HepG2 (cell line): ENCODE data around the gene UBB. TPM values are rescaled to one million over a fixed set of nuclear protein-coding genes. Genes with fewer than 3 reads are reported as not detected.

Source experiments
- ATAC-seq: fragments of 200-7000 bp; cut with Tn5 transposase; 3 replicates; pipeline ENCODE4 v1.9.1; 2020; ENCODE audit warnings: mild to moderate bottlenecking, moderate library complexity
- BruUV-seq: library from RNA; stranded (reverse); fragments of 400-500 nt; replicated peaks from 2 replicates; lab custom pipeline; 2021; lab: Mats Ljungman, UMichigan
- CTCF ChIA-PET: fragments of 300-600 bp; formaldehyde crosslinking; extraction: SDS; loops from one replicate; lab custom pipeline; 2021; ENCODE audit warnings: low total read pairs, inconsistent platforms, low intra/inter-chr PET ratio; lab: Yijun Ruan, JAX
- POLR2A ChIA-PET: fragments of 350-600 bp; sonication (Branson Sonifier 250); formaldehyde crosslinking; loops from one replicate; lab custom pipeline; 2020; ENCODE audit warnings: antibody characterized with exemption, inconsistent platforms; lab: Yijun Ruan, JAX
- DNase-seq: peaks from one replicate; pipeline ENCODE4 v3.0.0-alpha.2; 2015; ENCODE audit warnings: low spot score
- FAIRE-seq: peaks from 3 replicates; lab custom pipeline; 2011; peaks lifted over from hg19 to GRCh38; lab: Jason Lieb, UNC
- H2AFZ ChIP-seq: one replicate; pipeline ENCODE4 v1.6.1; 2011; ENCODE audit warnings: low read length, inconsistent platforms
- H3K27ac ChIP-seq: fragments of 300-600 bp; 3 replicates; pipeline ENCODE4 v1.8.0; 2011; ENCODE audit warnings: mixed run types, mild to moderate bottlenecking, mixed read lengths, low read length, inconsistent platforms; ENCODE audit not compliant: insufficient read depth; ENCODE audit errors: extremely low read length
- H3K27me3 ChIP-seq, 2 experiments: fragments of 200-600 bp in 1 of 2; 2 replicates in 1 of 2; 3 replicates in 1 of 2; pipeline versions ENCODE4 v1.6.0 to v1.8.0; 2011; ENCODE audit warnings: low read length in 2 of 2, mild to moderate bottlenecking in 2 of 2, moderate library complexity in 2 of 2, inconsistent platforms in 1 of 2; ENCODE audit not compliant: insufficient read depth in 2 of 2, control insufficient read depth in 1 of 2
- H3K36me3 ChIP-seq, 2 experiments: fragments of 200-600 bp in 1 of 2; replicated peaks in 1 of 2; 2 replicates in 1 of 2; 3 replicates in 1 of 2; pipeline versions ENCODE4 v1.5.1 to v1.8.0; 2011; ENCODE audit warnings: low read length in 2 of 2, inconsistent platforms in 1 of 2; ENCODE audit not compliant: insufficient read depth in 2 of 2, control insufficient read depth in 1 of 2
- H3K4me1 ChIP-seq: 2 replicates; pipeline ENCODE4 v1.5.1; 2012; ENCODE audit warnings: low read length, inconsistent platforms; ENCODE audit not compliant: insufficient read depth
- H3K4me2 ChIP-seq: 2 replicates; pipeline ENCODE4 v1.6.0; 2011; ENCODE audit warnings: low read depth, low read length, inconsistent platforms
- H3K4me3 ChIP-seq, 3 experiments: fragments of 200-600 bp in 1 of 3; sonication (generic), shearing (Covaris generic) in 1 of 3; replicated peaks in 1 of 3; 2 replicates each; pipeline ENCODE4 v1.5.1; 2011 to 2016; ENCODE audit warnings: low read length in 3 of 3, inconsistent platforms in 2 of 3, low read depth in 2 of 3, mild to moderate bottlenecking in 2 of 3, control low read depth in 1 of 3, mixed read lengths in 1 of 3; ENCODE audit not compliant: insufficient read depth in 1 of 3
- H3K79me2 ChIP-seq: one replicate; pipeline ENCODE4 v1.6.1; 2011; ENCODE audit warnings: low read length, inconsistent platforms; ENCODE audit not compliant: insufficient read depth
- H3K9ac ChIP-seq: 2 replicates; pipeline ENCODE4 v1.6.0; 2011; ENCODE audit warnings: mild to moderate bottlenecking, low read depth, low read length, inconsistent platforms; ENCODE audit not compliant: insufficient read depth
- H3K9me3 ChIP-seq: 2 replicates; pipeline ENCODE4 v1.5.1; 2012; ENCODE audit warnings: mild to moderate bottlenecking, low read length
- H4K20me1 ChIP-seq: 2 replicates; pipeline ENCODE4 v1.6.0; 2011; ENCODE audit warnings: inconsistent platforms, mild to moderate bottlenecking, low read length, moderate library complexity; ENCODE audit not compliant: insufficient read depth
- ATF7 ChIP-seq, 2 experiments: fragments of 450-650 bp in 1 of 2; sonication (generic) in 1 of 2; formaldehyde crosslinking in 1 of 2; IDR thresholded peaks; 2 replicates each; pipeline versions ENCODE4 v1.4.0 to v1.6.1; 2016 to 2020; ENCODE audit warnings: antibody characterized with exemption in 1 of 2, mild to moderate bottlenecking in 1 of 2, missing genetic modification reagents in 1 of 2
- CHD4 ChIP-seq: fragments of 200-600 bp; sonication (generic); IDR thresholded peaks from 2 replicates; pipeline ENCODE4 v1.7.0; 2017; ENCODE audit warnings: mild to moderate bottlenecking, low read length, borderline replicate concordance
- GATAD2A ChIP-seq: IDR thresholded peaks from 2 replicates; pipeline ENCODE4 v1.6.1; 2016
- HCFC1 ChIP-seq: fragments of 150-350 bp; IDR thresholded peaks from 2 replicates; pipeline ENCODE4 v1.6.1; 2014; ENCODE audit warnings: low read depth, low read length
- HHEX ChIP-seq: IDR thresholded peaks from 2 replicates; pipeline ENCODE4 v1.6.1; 2016; ENCODE audit warnings: control low read depth
- HIVEP1 ChIP-seq: sonication (generic); formaldehyde crosslinking; IDR thresholded peaks from 2 replicates; pipeline ENCODE4 v1.4.0; 2020; ENCODE audit warnings: mild to moderate bottlenecking, missing genetic modification reagents
- NFKBIZ ChIP-seq: IDR thresholded peaks from 2 replicates; pipeline ENCODE4 v1.6.1; 2018; ENCODE audit warnings: missing genetic modification reagents, missing compliant biosample characterization
- PAXIP1 ChIP-seq: sonication (generic); formaldehyde crosslinking; conservative IDR thresholded peaks from 2 replicates; pipeline ENCODE4 v1.4.0; 2020; ENCODE audit warnings: mild to moderate bottlenecking, missing genetic modification reagents, moderate library complexity
- PRDM10 ChIP-seq: sonication (generic); formaldehyde crosslinking; IDR thresholded peaks from 2 replicates; pipeline ENCODE4 v1.4.0; 2020; ENCODE audit warnings: low read depth, missing genetic modification reagents
- RBM22 ChIP-seq: fragments of 200-400 bp; formaldehyde crosslinking; optimal IDR thresholded peaks from 2 replicates; pipeline ENCODE3; 2017; ENCODE audit warnings: mild to moderate bottlenecking, low read length, moderate library complexity
- TBP ChIP-seq: sonication (generic); formaldehyde crosslinking; IDR thresholded peaks from 2 replicates; pipeline ENCODE4 v1.5.0; 2020; ENCODE audit warnings: missing genetic modification reagents
- TERF1 ChIP-seq: sonication (generic); formaldehyde crosslinking; IDR thresholded peaks from 2 replicates; pipeline ENCODE4 v1.8.0; 2022; ENCODE audit warnings: mild to moderate bottlenecking, missing genetic modification reagents, moderate library complexity
- WIZ ChIP-seq: sonication (generic); formaldehyde crosslinking; IDR thresholded peaks from 2 replicates; pipeline ENCODE4 v1.5.1; 2020; ENCODE audit warnings: mild to moderate bottlenecking, missing genetic modification reagents
- YEATS4 ChIP-seq: sonication (generic); formaldehyde crosslinking; IDR thresholded peaks from 2 replicates; pipeline ENCODE4 v1.4.0; 2020; ENCODE audit warnings: missing genetic modification reagents, borderline replicate concordance
- ZNF264 ChIP-seq: sonication (generic); formaldehyde crosslinking; IDR thresholded peaks from 2 replicates; pipeline ENCODE4 v1.4.0; 2020; ENCODE audit warnings: missing genetic modification reagents
- ZNF563 ChIP-seq: sonication (generic); formaldehyde crosslinking; IDR thresholded peaks from 2 replicates; pipeline ENCODE4 v1.8.0; 2022; ENCODE audit warnings: mild to moderate bottlenecking, moderate library complexity, missing genetic modification reagents
- ZNF629 ChIP-seq: sonication (generic); formaldehyde crosslinking; conservative IDR thresholded peaks from 2 replicates; pipeline ENCODE4 v1.5.0; 2020; ENCODE audit warnings: missing genetic modification reagents
- ZSCAN31 ChIP-seq: sonication (generic); formaldehyde crosslinking; IDR thresholded peaks from 2 replicates; pipeline ENCODE4 v1.5.0; 2020; ENCODE audit warnings: low read depth, mild to moderate bottlenecking, missing genetic modification reagents
- in situ Hi-C: cut with HindIII; loops from 2 replicates; pipeline ENCODE4 v1.10.0; 2017; ENCODE audit warnings: low pct_unique_long_range_greater_than_20kb; ENCODE audit not compliant: extremely low pct_ligation_motif_present
- intact Hi-C: fragments of 100-400 bp; cut with micrococcal nuclease; formaldehyde crosslinking; loops from one replicate; pipeline ENCODE4 v1.10.0; 2022; ENCODE audit not compliant: unreplicated experiment
- polyA plus RNA-seq, 8 experiments: library from polyadenylated mRNA; depleted of rRNA in 3 of 8; stranded (reverse) in 7 of 8; unstranded in 1 of 8; fragments of >200 nt; fragmentation: Illumina TruSeq in 4 of 8; extraction: Trizol in 4 of 8; gene quantifications; 2 replicates each; pipeline versions ENCODE4 v1.2.1 to v1.2.3, GENCODE V29; 2011 to 2016; ENCODE audit warnings: low read depth in 4 of 8, missing spikeins in 1 of 8, mixed read lengths in 1 of 8; ENCODE audit not compliant: insufficient read depth in 1 of 8
- total RNA-seq, 5 experiments: library from RNA; depleted of rRNA; stranded (reverse); fragments of >200 nt; fragmentation: Illumina TruSeq; extraction: Trizol; gene quantifications; 2 replicates each; pipeline ENCODE4 v1.2.3, GENCODE V29; 2016; ENCODE audit warnings: low read depth in 1 of 5

UBB gene
- total and polyA plus RNA-seq, 2 of the 13 experiments (the other 11 are each of a cell fraction or from before 2014, with no cell fraction given): 1,130 to 2,066 TPM

- CTCF ChIA-PET: interaction anchor here (1.6 to 2.3 kb wide), 2 partner anchors 51 to 63 kb away, joined by 6 to 15 read pairs; partner anchors contain the start of gene TRPV2
- H3K79me2 ChIP-seq: no peaks in the 10 kb centered on the region
- no peak overlapping the region for H3K27ac ChIP-seq
- intact Hi-C loops (loop anchor here (1.0 to 2.0 kb wide), 2 partner anchors 51 to 156 kb away; partner anchors contain the start of gene TRPV2), in situ Hi-C loops (loop anchor here (10.0 kb wide), 2 partner anchors 50 to 160 kb away; partner anchors contain the start of gene TRPV2)
- peaks cover 38% of the 10 kb centered on the region for H3K4me1 ChIP-seq
- H2AFZ ChIP-seq: no peak overlapping the region
- H3K36me3 ChIP-seq: no peaks in the 10 kb centered on the region
- H3K27me3 ChIP-seq: no peaks in the 10 kb centered on the region
- peak; percentile 31; the same call in 2 of the 3 replicates for ATAC-seq
- H3K4me3 ChIP-seq: no peak overlapping the region
- POLR2A ChIA-PET: interaction anchor here (1.2 to 2.8 kb wide), 2 partner anchors 12 to 14 kb away, joined by 3 to 17 read pairs; partner anchors contain the start of gene CENPV
- H3K4me2 ChIP-seq: peak overlapping the region; percentile 52; the same call in 1 of the 2 replicates
- DNase-seq: no peak
- no peaks in the 10 kb centered on the region for H3K9me3 ChIP-seq
- BruUV-seq: no TSS peak
- H4K20me1 ChIP-seq: no peaks in the 10 kb centered on the region
- no peak overlapping the region for H3K9ac ChIP-seq
- no peak for FAIRE-seq
- TF ChIP-seq HHEX (CRISPR knock-in tag) (no peak), WIZ (CRISPR knock-in tag) (no peak), TERF1 (CRISPR knock-in tag) (no peak), HIVEP1 (no peak), ATF7 (IDR thresholded peaks at IDR 0.05) (no peak), ATF7 (CRISPR knock-in tag; IDR thresholded peaks at IDR 0.05) (no peak), GATAD2A (CRISPR knock-in tag) (no peak), TBP (CRISPR knock-in tag) (no peak), PAXIP1 (CRISPR knock-in tag) (no peak), RBM22 (no peak), CHD4 (no peak), HCFC1 (no peak), PRDM10 (no peak), ZSCAN31 (CRISPR knock-in tag) (no peak), YEATS4 (CRISPR knock-in tag) (no peak), ZNF264 (no peak), NFKBIZ (CRISPR knock-in tag) (no peak), ZNF563 (CRISPR knock-in tag) (no peak), ZNF629 (CRISPR knock-in tag) (no peak)
These were observed 16.3 kb upstream of the UBB start for GRCh38 chr17:16364625-16365024.
